H1 (cell line): ENCODE data around the gene LDLRAD4. TPM values are rescaled to one million over a fixed set of nuclear protein-coding genes. Genes with fewer than 3 reads are reported as not detected.

Source experiments
- BRCA1 ChIP-seq: IDR thresholded peaks from 2 replicates; pipeline ENCODE4 v1.6.1; 2012; ENCODE audit warnings: low read depth, low read length, improper control_type of control experiment
- YY1 ChIP-seq: IDR thresholded peaks from 2 replicates; pipeline ENCODE4 v1.6.1; 2011; ENCODE audit warnings: low read depth, mild to moderate bottlenecking, low read length
- polyA plus RNA-seq, 7 experiments: library from polyadenylated mRNA; depleted of rRNA in 3 of 7; stranded (reverse) in 5 of 7; unstranded in 2 of 7; fragments of >200 nt in 5 of 7; fragments of 200-250 nt in 2 of 7; gene quantifications; 1 replicate in 5 of 7; 2 replicates in 1 of 7; 4 replicates in 1 of 7; pipeline versions ENCODE4 v1.2.1 to v1.2.3, GENCODE V29; 2011 to 2013; ENCODE audit warnings: missing spikeins in 2 of 7, mixed read lengths in 2 of 7
- total RNA-seq: library from RNA; stranded (reverse); fragmentation: NEBNext Ultra II Directional; extraction: Animal tissue kit (Norgen Biotek cat#: 25700); gene quantifications from 2 replicates; pipeline ENCODE4 v1.2.1, GENCODE V29; 2021
- TF ChIP-seq, protein P1 (sequence below): fragments of 300-600 bp; sonication (generic); IDR thresholded peaks from 2 replicates; pipeline ENCODE4 v1.7.1; 2012; ENCODE audit warnings: low read length, moderate library complexity, mild to moderate bottlenecking, inconsistent platforms; ENCODE audit not compliant: insufficient replicate concordance
- TF ChIP-seq, protein P2 (sequence below): IDR thresholded peaks from 2 replicates; pipeline ENCODE4 v1.6.1; 2012; ENCODE audit warnings: inconsistent platforms

LDLRAD4 gene
- total and polyA plus RNA-seq, 2 of the 8 experiments (the other 6 are each of a cell fraction or from before 2014, with no cell fraction given): 0.77 to 1.4 TPM

DNA sequence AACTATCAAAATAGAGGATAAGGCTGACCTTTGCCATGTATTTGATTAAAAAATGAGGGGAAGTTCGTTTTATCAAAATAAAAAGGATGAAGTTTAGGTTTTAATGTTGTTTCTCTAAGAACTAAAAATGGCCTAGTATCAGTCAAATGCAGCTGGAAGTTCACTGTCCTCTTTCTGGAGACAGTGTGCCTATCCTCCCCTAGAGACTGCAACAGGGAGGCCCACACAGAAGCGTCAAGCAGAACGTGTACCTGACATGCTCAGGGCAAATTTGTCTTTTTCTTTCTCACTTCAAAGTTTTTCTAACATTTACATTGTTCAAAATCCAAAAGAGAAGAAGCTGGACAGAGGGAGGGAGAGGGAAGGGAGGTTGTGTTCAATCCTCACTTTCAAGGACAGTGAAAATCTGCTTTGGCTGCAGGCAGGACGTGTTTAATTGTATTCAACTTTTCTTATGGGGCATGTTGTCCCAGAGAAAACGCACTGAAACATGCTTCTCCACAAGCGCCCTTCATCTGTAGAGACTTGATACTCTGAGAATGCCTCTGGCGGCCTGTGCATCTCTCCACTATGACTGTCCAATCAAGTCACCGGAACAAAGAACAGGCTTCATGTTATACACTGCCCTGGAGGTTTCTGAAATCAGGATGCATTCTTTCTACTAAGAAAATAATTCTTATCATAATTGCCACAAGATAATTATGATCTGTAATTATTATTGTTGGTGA is 442.7 kb downstream of the LDLRAD4 start (continued):
- TF ChIP-seq, protein P1, sequence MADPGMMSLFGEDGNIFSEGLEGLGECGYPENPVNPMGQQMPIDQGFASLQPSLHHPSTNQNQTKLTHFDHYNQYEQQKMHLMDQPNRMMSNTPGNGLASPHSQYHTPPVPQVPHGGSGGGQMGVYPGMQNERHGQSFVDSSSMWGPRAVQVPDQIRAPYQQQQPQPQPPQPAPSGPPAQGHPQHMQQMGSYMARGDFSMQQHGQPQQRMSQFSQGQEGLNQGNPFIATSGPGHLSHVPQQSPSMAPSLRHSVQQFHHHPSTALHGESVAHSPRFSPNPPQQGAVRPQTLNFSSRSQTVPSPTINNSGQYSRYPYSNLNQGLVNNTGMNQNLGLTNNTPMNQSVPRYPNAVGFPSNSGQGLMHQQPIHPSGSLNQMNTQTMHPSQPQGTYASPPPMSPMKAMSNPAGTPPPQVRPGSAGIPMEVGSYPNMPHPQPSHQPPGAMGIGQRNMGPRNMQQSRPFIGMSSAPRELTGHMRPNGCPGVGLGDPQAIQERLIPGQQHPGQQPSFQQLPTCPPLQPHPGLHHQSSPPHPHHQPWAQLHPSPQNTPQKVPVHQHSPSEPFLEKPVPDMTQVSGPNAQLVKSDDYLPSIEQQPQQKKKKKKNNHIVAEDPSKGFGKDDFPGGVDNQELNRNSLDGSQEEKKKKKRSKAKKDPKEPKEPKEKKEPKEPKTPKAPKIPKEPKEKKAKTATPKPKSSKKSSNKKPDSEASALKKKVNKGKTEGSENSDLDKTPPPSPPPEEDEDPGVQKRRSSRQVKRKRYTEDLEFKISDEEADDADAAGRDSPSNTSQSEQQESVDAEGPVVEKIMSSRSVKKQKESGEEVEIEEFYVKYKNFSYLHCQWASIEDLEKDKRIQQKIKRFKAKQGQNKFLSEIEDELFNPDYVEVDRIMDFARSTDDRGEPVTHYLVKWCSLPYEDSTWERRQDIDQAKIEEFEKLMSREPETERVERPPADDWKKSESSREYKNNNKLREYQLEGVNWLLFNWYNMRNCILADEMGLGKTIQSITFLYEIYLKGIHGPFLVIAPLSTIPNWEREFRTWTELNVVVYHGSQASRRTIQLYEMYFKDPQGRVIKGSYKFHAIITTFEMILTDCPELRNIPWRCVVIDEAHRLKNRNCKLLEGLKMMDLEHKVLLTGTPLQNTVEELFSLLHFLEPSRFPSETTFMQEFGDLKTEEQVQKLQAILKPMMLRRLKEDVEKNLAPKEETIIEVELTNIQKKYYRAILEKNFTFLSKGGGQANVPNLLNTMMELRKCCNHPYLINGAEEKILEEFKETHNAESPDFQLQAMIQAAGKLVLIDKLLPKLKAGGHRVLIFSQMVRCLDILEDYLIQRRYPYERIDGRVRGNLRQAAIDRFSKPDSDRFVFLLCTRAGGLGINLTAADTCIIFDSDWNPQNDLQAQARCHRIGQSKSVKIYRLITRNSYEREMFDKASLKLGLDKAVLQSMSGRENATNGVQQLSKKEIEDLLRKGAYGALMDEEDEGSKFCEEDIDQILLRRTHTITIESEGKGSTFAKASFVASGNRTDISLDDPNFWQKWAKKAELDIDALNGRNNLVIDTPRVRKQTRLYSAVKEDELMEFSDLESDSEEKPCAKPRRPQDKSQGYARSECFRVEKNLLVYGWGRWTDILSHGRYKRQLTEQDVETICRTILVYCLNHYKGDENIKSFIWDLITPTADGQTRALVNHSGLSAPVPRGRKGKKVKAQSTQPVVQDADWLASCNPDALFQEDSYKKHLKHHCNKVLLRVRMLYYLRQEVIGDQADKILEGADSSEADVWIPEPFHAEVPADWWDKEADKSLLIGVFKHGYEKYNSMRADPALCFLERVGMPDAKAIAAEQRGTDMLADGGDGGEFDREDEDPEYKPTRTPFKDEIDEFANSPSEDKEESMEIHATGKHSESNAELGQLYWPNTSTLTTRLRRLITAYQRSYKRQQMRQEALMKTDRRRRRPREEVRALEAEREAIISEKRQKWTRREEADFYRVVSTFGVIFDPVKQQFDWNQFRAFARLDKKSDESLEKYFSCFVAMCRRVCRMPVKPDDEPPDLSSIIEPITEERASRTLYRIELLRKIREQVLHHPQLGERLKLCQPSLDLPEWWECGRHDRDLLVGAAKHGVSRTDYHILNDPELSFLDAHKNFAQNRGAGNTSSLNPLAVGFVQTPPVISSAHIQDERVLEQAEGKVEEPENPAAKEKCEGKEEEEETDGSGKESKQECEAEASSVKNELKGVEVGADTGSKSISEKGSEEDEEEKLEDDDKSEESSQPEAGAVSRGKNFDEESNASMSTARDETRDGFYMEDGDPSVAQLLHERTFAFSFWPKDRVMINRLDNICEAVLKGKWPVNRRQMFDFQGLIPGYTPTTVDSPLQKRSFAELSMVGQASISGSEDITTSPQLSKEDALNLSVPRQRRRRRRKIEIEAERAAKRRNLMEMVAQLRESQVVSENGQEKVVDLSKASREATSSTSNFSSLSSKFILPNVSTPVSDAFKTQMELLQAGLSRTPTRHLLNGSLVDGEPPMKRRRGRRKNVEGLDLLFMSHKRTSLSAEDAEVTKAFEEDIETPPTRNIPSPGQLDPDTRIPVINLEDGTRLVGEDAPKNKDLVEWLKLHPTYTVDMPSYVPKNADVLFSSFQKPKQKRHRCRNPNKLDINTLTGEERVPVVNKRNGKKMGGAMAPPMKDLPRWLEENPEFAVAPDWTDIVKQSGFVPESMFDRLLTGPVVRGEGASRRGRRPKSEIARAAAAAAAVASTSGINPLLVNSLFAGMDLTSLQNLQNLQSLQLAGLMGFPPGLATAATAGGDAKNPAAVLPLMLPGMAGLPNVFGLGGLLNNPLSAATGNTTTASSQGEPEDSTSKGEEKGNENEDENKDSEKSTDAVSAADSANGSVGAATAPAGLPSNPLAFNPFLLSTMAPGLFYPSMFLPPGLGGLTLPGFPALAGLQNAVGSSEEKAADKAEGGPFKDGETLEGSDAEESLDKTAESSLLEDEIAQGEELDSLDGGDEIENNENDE: no peak
- TF ChIP-seq YY1 (no peak), BRCA1 (no peak)
- TF ChIP-seq, protein P2, sequence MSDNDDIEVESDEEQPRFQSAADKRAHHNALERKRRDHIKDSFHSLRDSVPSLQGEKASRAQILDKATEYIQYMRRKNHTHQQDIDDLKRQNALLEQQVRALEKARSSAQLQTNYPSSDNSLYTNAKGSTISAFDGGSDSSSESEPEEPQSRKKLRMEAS: no peak
- TF ChIP-seq, all 59 proteins: peak for 0
